H9 (cell line): Measurements from ENCODE around the gene EIF1B. TPM values are rescaled to one million over a fixed set of nuclear protein-coding genes. Genes with fewer than 3 reads are reported as not detected.
A peak's percentile ranks its signal among the peaks of the same experiment; 100 is the strongest.

Experiments used
- DNase-seq: peaks from one replicate; pipeline ENCODE4 v3.0.0-alpha.2; 2017
- H2AFZ ChIP-seq: one replicate; pipeline ENCODE4 v1.6.1; 2013; ENCODE audit warnings: mild to moderate bottlenecking, low read length, control low read depth, moderate library complexity
- H2AK5ac ChIP-seq: 2 replicates; pipeline ENCODE4 v1.6.1; 2013; ENCODE audit warnings: low read length, control low read depth, mixed read lengths; ENCODE audit not compliant: insufficient read length
- H2BK120ac ChIP-seq: one replicate; pipeline ENCODE4 v1.6.1; 2013; ENCODE audit warnings: low read depth, mild to moderate bottlenecking, low read length, control low read depth, inconsistent platforms; ENCODE audit not compliant: poor library complexity, severe bottlenecking
- H2BK12ac ChIP-seq: 2 replicates; pipeline ENCODE4 v1.6.1; 2013; ENCODE audit warnings: low read length, control low read depth, mixed read lengths, low read depth; ENCODE audit not compliant: insufficient read length
- H2BK15ac ChIP-seq: 2 replicates; pipeline ENCODE4 v1.6.1; 2013; ENCODE audit warnings: low read depth, low read length, control low read depth
- H2BK20ac ChIP-seq: one replicate; pipeline ENCODE4 v1.6.1; 2013; ENCODE audit warnings: low read depth, mild to moderate bottlenecking, low read length, control low read depth, inconsistent platforms; ENCODE audit not compliant: poor library complexity, severe bottlenecking
- H2BK5ac ChIP-seq: 2 replicates; pipeline ENCODE4 v1.6.1; 2013; ENCODE audit warnings: low read length, control low read depth, mixed read lengths; ENCODE audit not compliant: insufficient read length
- H3K14ac ChIP-seq: 2 replicates; pipeline ENCODE4 v1.6.1; 2013; ENCODE audit warnings: low read length, control low read depth; ENCODE audit not compliant: insufficient read depth
- H3K18ac ChIP-seq: 2 replicates; pipeline ENCODE4 v1.6.1; 2013; ENCODE audit warnings: low read depth, mild to moderate bottlenecking, mixed read lengths, low read length, control low read depth; ENCODE audit not compliant: insufficient read length
- H3K23ac ChIP-seq: 2 replicates; pipeline ENCODE4 v1.6.1; 2013; ENCODE audit warnings: low read length, control low read depth, mixed read lengths, low read depth; ENCODE audit not compliant: insufficient read length
- H3K23me2 ChIP-seq: 2 replicates; pipeline ENCODE4 v1.6.1; 2013; ENCODE audit warnings: low read depth, mild to moderate bottlenecking, mixed read lengths, low read length, control low read depth; ENCODE audit not compliant: insufficient read length, poor library complexity, severe bottlenecking
- H3K27ac ChIP-seq: 2 replicates; pipeline ENCODE4 v1.5.1; 2013; ENCODE audit warnings: low read length, control low read depth, mixed read lengths, low read depth; ENCODE audit not compliant: insufficient read length
- H3K27me3 ChIP-seq: 2 replicates; pipeline ENCODE4 v1.6.1; 2013; ENCODE audit warnings: low read length, control low read depth, inconsistent platforms; ENCODE audit not compliant: insufficient read depth
- H3K4ac ChIP-seq: 2 replicates; pipeline ENCODE4 v1.6.1; 2013; ENCODE audit warnings: low read depth, mild to moderate bottlenecking, control low read depth, inconsistent platforms, low read length, moderate library complexity
- H3K4me1 ChIP-seq: 2 replicates; pipeline ENCODE4 v1.6.1; 2013; ENCODE audit warnings: low read length, control low read depth, inconsistent platforms; ENCODE audit not compliant: insufficient read depth
- H3K4me2 ChIP-seq: 2 replicates; pipeline ENCODE4 v1.6.1; 2013; ENCODE audit warnings: low read length, control low read depth, mixed read lengths; ENCODE audit not compliant: insufficient read length, insufficient read depth
- H3K56ac ChIP-seq: 2 replicates; pipeline ENCODE4 v1.6.1; 2013; ENCODE audit warnings: low read depth, mild to moderate bottlenecking, mixed read lengths, low read length, control low read depth; ENCODE audit not compliant: insufficient read length
- H3K79me1 ChIP-seq: 2 replicates; pipeline ENCODE4 v1.6.1; 2013; ENCODE audit warnings: low read depth, mild to moderate bottlenecking, moderate library complexity, low read length, control low read depth, inconsistent platforms; ENCODE audit not compliant: insufficient read depth, poor library complexity, severe bottlenecking
- H3K79me2 ChIP-seq: 2 replicates; pipeline ENCODE4 v1.6.1; 2013; ENCODE audit warnings: low read length, control low read depth, inconsistent platforms; ENCODE audit not compliant: insufficient read depth
- H3K9ac ChIP-seq: 2 replicates; pipeline ENCODE4 v1.6.1; 2013; ENCODE audit warnings: low read length, control low read depth, mixed read lengths; ENCODE audit not compliant: insufficient read length; ENCODE audit errors: extremely low read depth
- H3K9me3 ChIP-seq: one replicate; pipeline ENCODE4 v1.6.1; 2013; ENCODE audit warnings: low read depth, low read length, inconsistent platforms; ENCODE audit not compliant: control insufficient read depth
- H3T11ph ChIP-seq: one replicate; pipeline ENCODE4 v1.6.1; 2013; ENCODE audit warnings: mild to moderate bottlenecking, low read length, control low read depth, inconsistent platforms
- H4K20me1 ChIP-seq: one replicate; pipeline ENCODE4 v1.6.1; 2013; ENCODE audit not compliant: control insufficient read depth, insufficient read length, insufficient read depth
- H4K5ac ChIP-seq: 2 replicates; pipeline ENCODE4 v1.6.1; 2013; ENCODE audit warnings: low read depth, mild to moderate bottlenecking, mixed read lengths, low read length, control low read depth; ENCODE audit not compliant: insufficient read length
- H4K8ac ChIP-seq: replicated peaks from 2 replicates; pipeline ENCODE4 v1.6.1; 2013; ENCODE audit warnings: low read length, control low read depth, mixed read lengths, low read depth; ENCODE audit not compliant: insufficient read length
- H4K91ac ChIP-seq: 2 replicates; pipeline ENCODE4 v1.6.1; 2013; ENCODE audit warnings: low read depth, mild to moderate bottlenecking, moderate library complexity, mixed read lengths, low read length, control low read depth; ENCODE audit not compliant: insufficient read length
- H3K27ac Mint-ChIP-seq, 3 experiments: 2 replicates in 2 of 3; 3 replicates in 1 of 3; pipeline ENCODE4 v1.8.0; 2020 to 2021; ENCODE audit warnings: mixed read lengths in 3 of 3, mild to moderate bottlenecking in 1 of 3, moderate library complexity in 1 of 3
- H3K27me3 Mint-ChIP-seq: 2 replicates; pipeline ENCODE4 v1.8.0; 2021; ENCODE audit warnings: low read depth, mild to moderate bottlenecking, moderate library complexity, mixed read lengths
- H3K36me3 Mint-ChIP-seq, 3 experiments: 2 replicates in 2 of 3; 3 replicates in 1 of 3; pipeline ENCODE4 v1.8.0; 2020 to 2021; ENCODE audit warnings: low read depth in 3 of 3, mixed read lengths in 3 of 3; ENCODE audit not compliant: insufficient read depth in 1 of 3
- H3K4me1 Mint-ChIP-seq, 2 experiments: 2 replicates each; pipeline ENCODE4 v1.8.0; 2020; ENCODE audit warnings: mixed read lengths in 2 of 2
- H3K4me3 Mint-ChIP-seq, 2 experiments: 2 replicates in 1 of 2; 3 replicates in 1 of 2; pipeline ENCODE4 v1.8.0; 2020 to 2021; ENCODE audit warnings: mild to moderate bottlenecking in 2 of 2, mixed read lengths in 2 of 2, moderate library complexity in 1 of 2
- H3K9me3 Mint-ChIP-seq, 2 experiments: 2 replicates in 1 of 2; 3 replicates in 1 of 2; pipeline ENCODE4 v1.8.0; 2020; ENCODE audit warnings: mild to moderate bottlenecking in 2 of 2, mixed read lengths in 2 of 2, moderate library complexity in 1 of 2
- CTCF ChIP-seq: fragments of 200-600 bp; sonication (generic); conservative IDR thresholded peaks from 3 replicates; pipeline ENCODE4 v1.8.0; 2021; ENCODE audit warnings: antibody characterized with exemption, mild to moderate bottlenecking
- WGBS: extraction: QIAGEN DNeasy Blood & Tissue Kit; methylation state at CpG from one replicate; pipeline ENCODE4 v1.1.7; 2013; ENCODE audit warnings: missing lambda C conversion rate, low lambda C conversion rate, mixed read lengths; ENCODE audit not compliant: insufficient read length; ENCODE audit errors: extremely low coverage; 5-methylcytosine and 5-hydroxymethylcytosine counted together
- total RNA-seq: library from RNA; stranded (reverse); gene quantifications from 2 replicates; pipeline ENCODE4 v1.2.1, GENCODE V29; 2021

EIF1B gene
- total RNA-seq, 1 experiment from 2014 or later, result 133 TPM

GRCh38 chr3:40317061-40317855 lies 7.8 kb downstream of the EIF1B start:
- Histone ChIP-seq H3K23me2 (no peaks in the 10 kb centered on the region), H3K79me1 (no peaks in the 10 kb centered on the region), H3K4me2 (no peak overlapping the region), H3K4ac (no peak overlapping the region), H4K20me1 (no peaks in the 10 kb centered on the region), H3T11ph (no peak overlapping the region), H3K14ac (no peak overlapping the region), H3K27me3 (no peaks in the 10 kb centered on the region), H2BK15ac (no peak overlapping the region), H4K8ac (no peak overlapping the region), H4K91ac (no peak overlapping the region), H2AK5ac (no peak overlapping the region), H3K9ac (no peak overlapping the region), H2BK20ac (no peak overlapping the region), H2BK5ac (no peak overlapping the region), H4K5ac (no peak overlapping the region), H3K9me3 (no peaks in the 10 kb centered on the region), H3K56ac (no peak overlapping the region), H2BK12ac (no peak overlapping the region), H3K4me1 (no peaks in the 10 kb centered on the region), H3K79me2 (no peaks in the 10 kb centered on the region), H2AFZ (no peak overlapping the region), H3K23ac (no peak overlapping the region), H3K18ac (no peak overlapping the region), H2BK120ac (no peak overlapping the region), H3K27ac (no peak overlapping the region)
- no peak for DNase-seq
- no peak overlapping the region for H3K27ac Mint-ChIP-seq
- H3K4me1 Mint-ChIP-seq, result peaks cover 2% of the 10 kb centered on the region in 2 experiments; a peak in 2 of 4 replicates
- TF ChIP-seq CTCF, result peak; percentile 90
- H3K4me3 Mint-ChIP-seq, result no peak overlapping the region
- H3K9me3 Mint-ChIP-seq, result no peaks in the 10 kb centered on the region
- WGBS, result no CpG with 5 or more reads among the region's 6 CpGs
- H3K27me3 Mint-ChIP-seq, result no peaks in the 10 kb centered on the region
- peaks cover 7 to 13% (median 12%) of the 10 kb centered on the region in 3 experiments for H3K36me3 Mint-ChIP-seq
